ENCODE data around the gene MINDY3. TPM values are rescaled to one million over a fixed set of nuclear protein-coding genes. Genes with fewer than 3 reads are reported as not detected.
"Not testable (repeated sequence)": the region's sequence is repeated elsewhere in the genome, so short reads cannot be mapped to it uniquely, and the experiment has no call there.

The MINDY3 gene
- polyA plus RNA-seq, 1 donor, result 27.4 TPM

- DNase-seq (ENCODE audit: low read depth), result no peak
Measured at GRCh38 chr10:15780353-15781135, 79.8 kb downstream of the MINDY3 start.

- DNase-seq (ENCODE audit: low read depth), result no peak
Measured at GRCh38 chr10:15775513-15775912, 84.8 kb downstream of the MINDY3 start.

- not testable (repeated sequence) for DNase-seq (ENCODE audit: low read depth)
Measured at GRCh38 chr10:15774534-15774933, 85.8 kb downstream of the MINDY3 start.

GRCh38 chr10:15764892-15765454 is 95.3 kb downstream of the MINDY3 start:
- no peak for DNase-seq (ENCODE audit: low read depth)

DNA sequence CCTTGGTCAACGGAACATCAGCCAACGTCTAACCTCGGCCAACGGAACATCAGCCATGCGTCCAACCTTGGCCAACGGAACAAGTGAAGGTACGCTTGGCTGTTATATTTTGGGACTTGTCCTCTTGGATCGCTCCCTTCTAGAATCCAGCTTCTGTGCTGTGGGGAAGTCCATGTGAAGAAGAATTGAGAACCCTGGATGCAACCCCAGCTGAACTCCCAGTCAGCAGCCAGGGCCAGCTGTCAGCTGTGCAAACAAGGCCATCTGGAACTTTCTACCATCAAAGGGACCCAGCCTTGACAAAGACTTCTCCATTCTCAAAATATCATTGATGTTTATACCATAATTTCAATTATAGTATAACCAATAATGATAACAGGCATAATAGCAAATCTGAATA is 97.3 kb downstream of the MINDY3 start:
- DNase-seq (ENCODE audit: low read depth), result no peak

DNA sequence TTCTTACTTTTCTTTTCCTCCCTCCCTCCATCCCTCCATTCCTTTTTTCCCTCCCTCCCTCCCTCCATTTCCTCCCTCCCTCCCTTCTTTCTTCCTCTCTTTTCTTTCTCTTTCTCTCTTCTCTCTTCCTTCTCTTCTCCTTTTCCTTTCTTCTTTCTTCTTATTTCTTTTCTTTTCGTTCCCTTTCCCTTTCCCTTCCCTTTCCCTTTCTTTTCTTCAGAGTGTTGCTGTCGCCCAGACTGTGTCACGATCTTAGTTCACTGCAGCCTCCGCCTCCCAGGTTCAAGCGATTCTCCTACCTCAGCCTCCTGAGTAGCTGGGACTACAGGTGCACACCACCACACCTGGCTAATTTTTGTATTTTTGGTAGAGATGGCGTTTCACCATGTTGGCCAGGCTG is 98.1 kb downstream of the MINDY3 start:
- DNase-seq (ENCODE audit: low read depth), result not testable (repeated sequence)

GRCh38 chr10:15761224-15761623 is 99.1 kb downstream of the MINDY3 start:
- DNase-seq (ENCODE audit: low read depth), result not testable (repeated sequence)

DNA sequence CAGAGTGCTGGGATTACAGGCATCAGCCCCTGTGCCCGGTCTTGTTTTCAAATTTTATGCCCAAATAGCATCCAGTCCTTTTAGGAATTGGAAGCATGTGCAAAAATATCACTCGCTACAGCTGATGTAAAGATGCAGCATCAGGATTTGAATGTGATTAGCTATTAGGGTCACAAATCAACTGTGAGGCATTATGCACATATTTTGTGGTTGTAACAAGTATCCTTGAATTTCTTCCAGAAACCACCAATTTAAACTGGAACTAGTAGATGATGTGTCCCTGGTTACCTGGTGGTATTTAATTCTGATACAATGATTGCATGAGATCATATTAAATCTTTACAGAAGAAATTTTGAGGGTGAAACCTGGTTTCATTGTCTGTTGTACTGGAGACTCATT is 99.6 kb downstream of the MINDY3 start:
- DNase-seq (ENCODE audit: low read depth), result no peak

GRCh38 chr10:15759265-15759664 is 101.0 kb downstream of the MINDY3 start:
- DNase-seq (ENCODE audit: low read depth), result no peak

GRCh38 chr10:15758618-15759017 is 101.7 kb downstream of the MINDY3 start:
- DNase-seq (ENCODE audit: low read depth), result no peak

DNA sequence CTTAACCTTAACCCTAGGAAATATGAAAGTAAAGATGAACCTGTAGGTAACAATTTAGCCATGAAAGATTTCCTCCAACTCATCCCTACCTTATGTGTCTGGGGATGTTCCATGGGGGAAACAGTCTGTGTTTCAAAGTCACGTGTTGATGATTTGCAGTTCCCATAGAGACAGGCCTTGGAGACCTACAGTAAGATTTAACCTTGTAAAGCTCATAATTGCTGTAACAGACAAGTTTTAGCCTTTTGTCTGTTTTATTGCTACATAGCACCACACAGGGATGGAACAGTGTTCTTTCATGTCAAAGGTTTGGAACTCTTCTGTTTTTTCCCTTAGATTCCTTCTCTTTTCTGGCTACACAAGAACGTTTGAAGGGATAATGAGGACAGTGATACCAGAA is 105.4 kb downstream of the MINDY3 start:
- DNase-seq (ENCODE audit: low read depth), result no peak

DNA sequence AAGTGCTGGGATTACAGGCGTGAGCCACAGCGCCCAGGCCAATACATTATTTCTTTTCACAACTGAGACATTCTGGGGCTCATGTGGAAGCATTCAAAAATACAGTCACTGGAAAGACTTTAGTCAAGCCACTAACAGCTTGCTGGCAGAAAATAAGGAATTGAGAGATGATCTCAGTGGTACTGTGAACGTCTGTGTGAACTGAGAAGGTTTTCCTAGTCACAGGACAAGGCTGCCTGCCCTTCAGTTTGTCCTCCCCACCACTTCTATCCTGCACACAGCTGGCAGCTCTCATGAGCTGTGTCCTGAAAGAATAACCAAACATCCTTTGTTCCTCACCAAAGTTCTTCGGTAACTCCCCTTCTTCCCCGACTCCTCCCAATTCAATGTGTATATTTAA is 109.3 kb downstream of the MINDY3 start:
- no peak for DNase-seq (ENCODE audit: low read depth)

- no peak for DNase-seq (ENCODE audit: low read depth)
Measured at GRCh38 chr10:15748126-15748525, 112.2 kb downstream of the MINDY3 start.

GRCh38 chr10:15747632-15748031 is 112.7 kb downstream of the MINDY3 start:
- no peak for DNase-seq (ENCODE audit: low read depth)

- no peak for DNase-seq (ENCODE audit: low read depth)
Measured at GRCh38 chr10:15745751-15746150, 114.6 kb downstream of the MINDY3 start.

GRCh38 chr10:15744217-15744865 is 116.0 kb downstream of the MINDY3 start:
- DNase-seq (ENCODE audit: low read depth), result no peak

GRCh38 chr10:15743443-15743842 is 116.9 kb downstream of the MINDY3 start:
- no peak for DNase-seq (ENCODE audit: low read depth)

DNA sequence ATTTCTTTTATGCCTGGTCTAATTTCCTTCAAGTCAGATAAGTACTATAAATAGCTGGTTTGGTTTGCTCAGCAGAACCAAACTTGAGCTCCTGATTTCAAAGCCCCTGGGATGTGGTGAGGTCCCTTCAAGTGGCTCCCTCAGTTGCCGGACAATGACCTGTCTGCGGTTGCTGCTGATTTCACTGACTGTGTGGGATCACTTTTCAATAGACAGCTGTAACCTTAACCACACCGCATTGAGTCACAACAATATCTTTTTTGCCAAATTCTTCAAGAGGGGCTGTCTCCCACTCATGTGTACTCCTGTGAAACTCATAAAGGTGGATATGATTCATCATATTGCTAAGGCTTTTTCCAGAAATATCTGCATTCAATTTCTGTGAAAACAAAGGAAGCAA is 117.5 kb downstream of the MINDY3 start:
- no peak for DNase-seq (ENCODE audit: low read depth)

DNA sequence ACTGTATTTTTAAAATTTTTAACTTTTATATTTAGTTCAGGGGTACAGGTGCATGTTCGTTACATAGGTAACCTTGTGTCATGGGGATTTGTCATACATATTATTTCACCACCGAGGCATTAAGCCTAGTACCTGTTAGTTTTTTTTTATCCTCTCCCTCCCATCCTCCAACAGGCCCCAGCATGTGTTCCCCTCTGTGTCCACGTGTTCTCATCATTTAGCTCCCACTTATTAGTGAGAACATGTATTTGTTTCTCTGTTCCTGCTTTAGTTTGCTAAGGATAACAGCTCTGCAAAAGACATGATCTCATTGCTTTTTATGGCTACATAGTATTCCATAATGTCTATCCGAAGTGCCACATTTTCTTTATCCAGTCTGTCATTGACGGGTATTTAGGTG is 118.2 kb downstream of the MINDY3 start:
- DNase-seq (ENCODE audit: low read depth), result no peak

- DNase-seq (ENCODE audit: low read depth), result no peak
Measured at GRCh38 chr10:15741581-15741980, 118.7 kb downstream of the MINDY3 start.

DNA sequence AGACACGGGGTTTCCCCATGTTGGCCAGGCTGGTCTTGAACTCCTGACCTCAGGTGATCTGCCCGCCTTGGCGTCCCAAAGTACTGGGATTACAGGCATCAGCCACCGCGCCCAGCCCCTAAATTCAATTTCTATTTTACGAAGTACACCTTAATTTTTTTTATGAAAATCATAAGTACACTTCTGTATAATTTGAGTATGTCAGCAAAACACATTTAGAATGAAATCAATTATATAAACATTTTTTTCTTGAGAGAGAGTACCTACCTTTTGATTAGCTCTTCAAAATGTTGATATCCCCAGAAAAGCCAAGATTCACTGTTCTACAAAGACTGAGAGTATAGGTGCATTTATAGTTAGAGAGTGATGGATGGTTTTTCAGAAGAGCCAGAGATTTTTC is 120.0 kb downstream of the MINDY3 start:
- no peak for DNase-seq (ENCODE audit: low read depth)

- DNase-seq (ENCODE audit: low read depth), result peak; percentile 71
Measured at GRCh38 chr10:15739254-15739970, 120.9 kb downstream of the MINDY3 start.
